Choroid plexus epithelial cell (primary cell): ENCODE results near the gene RTN4R.

Experiments
- DNase-seq: peaks from one replicate; pipeline ENCODE4 v3.0.0-alpha.2; 2010; ENCODE audit warnings: low read depth
- H3K4me3 ChIP-seq: 2 replicates; pipeline ENCODE4 v1.5.1; 2011; ENCODE audit warnings: low read depth, mild to moderate bottlenecking, control low read depth, low read length, moderate library complexity
- TF ChIP-seq, protein P1 (sequence below): conservative IDR thresholded peaks from 2 replicates; pipeline ENCODE4 v1.5.1; 2011; ENCODE audit warnings: low read depth, mild to moderate bottlenecking, control low read depth, inconsistent platforms, low read length, moderate library complexity

The RTN4R gene

DNA sequence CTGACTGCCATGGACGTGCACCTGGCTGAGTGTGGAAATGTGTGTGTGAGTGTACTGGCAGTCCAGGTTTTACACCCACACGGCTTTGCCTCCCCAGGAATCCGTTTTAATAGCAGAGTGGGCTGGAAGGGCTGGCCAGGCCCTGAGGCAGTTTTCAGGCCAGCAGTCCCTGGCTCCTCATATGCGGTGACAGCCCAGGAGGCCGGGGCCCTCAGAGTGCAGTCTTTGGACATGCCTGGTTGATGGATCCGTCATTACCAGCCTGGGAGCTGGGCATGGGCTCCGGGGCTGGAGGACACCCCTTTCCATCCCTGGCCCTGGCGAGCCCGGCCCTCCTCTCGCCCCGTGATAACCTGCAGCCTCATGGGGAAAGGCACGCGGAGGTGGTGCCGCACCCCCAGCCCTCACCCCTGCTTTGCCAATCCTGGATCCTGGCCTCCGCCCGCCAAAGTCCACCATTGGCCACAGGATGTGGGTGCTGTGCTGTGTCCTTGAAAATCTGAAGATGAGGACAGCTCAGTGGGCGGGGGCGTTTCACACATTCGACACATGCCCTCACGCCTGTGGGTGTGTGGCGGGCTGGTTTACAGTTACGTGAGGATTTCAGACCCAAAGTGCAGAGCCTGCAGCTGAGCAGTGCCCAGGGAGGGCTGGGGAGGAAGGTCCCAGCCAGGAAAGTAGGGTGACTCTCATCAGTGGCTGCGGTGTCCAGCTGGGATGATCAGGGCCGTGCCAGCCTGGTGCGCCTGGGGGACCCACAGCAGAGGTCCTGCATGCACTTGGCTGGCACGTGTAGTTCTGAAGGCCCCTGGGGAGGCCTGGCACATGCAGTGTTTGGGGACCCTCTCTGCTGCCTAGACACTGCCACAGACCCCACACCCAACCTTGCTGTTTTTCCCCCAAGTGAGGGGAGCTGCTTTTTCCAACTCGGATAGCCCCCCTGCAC is 55.1 kb downstream of the RTN4R start:
- DNase-seq = no peak
- H3K4me3 ChIP-seq = no peak overlapping the region
- TF ChIP-seq, protein P1, sequence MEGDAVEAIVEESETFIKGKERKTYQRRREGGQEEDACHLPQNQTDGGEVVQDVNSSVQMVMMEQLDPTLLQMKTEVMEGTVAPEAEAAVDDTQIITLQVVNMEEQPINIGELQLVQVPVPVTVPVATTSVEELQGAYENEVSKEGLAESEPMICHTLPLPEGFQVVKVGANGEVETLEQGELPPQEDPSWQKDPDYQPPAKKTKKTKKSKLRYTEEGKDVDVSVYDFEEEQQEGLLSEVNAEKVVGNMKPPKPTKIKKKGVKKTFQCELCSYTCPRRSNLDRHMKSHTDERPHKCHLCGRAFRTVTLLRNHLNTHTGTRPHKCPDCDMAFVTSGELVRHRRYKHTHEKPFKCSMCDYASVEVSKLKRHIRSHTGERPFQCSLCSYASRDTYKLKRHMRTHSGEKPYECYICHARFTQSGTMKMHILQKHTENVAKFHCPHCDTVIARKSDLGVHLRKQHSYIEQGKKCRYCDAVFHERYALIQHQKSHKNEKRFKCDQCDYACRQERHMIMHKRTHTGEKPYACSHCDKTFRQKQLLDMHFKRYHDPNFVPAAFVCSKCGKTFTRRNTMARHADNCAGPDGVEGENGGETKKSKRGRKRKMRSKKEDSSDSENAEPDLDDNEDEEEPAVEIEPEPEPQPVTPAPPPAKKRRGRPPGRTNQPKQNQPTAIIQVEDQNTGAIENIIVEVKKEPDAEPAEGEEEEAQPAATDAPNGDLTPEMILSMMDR = no peak

DNA sequence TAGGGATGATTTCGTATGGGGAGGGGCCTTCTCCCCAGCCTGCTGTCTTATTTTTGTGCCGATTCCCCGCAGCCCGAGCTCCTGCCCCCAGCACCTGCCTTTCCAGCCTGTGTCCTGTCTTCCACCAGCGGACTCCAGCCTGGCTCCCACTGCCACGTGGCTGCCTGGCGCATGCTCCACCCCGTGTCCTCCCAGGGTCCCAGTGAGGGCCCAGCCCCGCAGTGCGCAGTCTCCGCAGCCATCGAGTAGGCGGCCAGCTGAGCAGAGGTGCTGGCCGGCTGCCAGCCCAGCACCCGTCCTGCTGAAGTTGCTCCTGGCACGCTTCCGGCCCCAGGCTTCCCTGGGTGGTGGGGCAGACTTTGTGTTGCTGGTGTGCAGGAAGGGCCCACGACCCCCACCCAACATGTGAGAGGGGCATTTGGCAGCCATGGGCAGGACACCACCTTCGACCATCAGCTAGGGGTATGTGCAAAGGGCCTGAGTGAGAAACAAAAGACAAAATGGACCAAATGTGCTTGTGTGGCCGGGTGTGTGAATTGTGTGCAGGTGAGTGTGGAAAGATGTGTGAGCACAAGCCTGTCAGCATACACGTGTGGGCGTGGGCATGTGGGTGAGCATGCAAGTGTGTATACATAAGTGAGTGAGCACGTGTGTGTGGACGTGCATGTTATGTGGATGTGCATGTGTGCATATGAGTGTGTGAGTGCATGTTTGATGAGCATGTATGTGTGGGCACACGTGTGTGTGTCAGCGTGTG is 55.9 kb downstream of the RTN4R start:
- DNase-seq = peak; percentile 23
- H3K4me3 ChIP-seq = no peak overlapping the region
- TF ChIP-seq, protein P1 = no peak

DNA sequence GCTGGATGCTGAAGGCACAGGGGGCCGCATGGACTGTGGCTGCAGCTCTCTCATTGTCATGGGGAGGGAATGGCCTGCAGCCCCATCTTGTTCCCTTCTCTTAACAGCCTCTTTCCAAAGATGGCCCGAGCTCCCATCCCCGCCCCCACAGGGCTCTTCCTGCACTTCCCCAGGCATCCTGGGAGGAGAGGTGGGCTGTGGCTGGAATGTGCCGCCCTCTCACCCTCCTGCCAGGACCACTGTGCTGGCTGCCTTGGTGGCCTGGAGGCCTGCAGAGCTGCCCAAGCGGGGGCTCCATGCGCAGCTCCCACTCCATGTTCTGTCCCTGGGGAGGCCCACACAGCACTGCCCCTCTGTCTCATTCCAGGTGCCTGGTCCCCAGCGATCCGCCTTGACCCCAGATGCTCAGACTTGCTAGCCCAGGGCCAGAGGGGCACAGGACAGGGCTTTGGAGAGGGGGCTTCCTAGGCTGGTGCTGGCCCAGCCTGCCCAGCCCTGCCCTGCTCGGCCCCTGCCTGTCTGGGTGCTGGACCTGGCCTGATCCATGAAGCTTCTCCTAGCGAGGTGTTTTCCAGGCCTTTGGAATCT is 56.6 kb downstream of the RTN4R start:
- TF ChIP-seq, protein P1 = no peak
- no peak overlapping the region for H3K4me3 ChIP-seq
- no peak for DNase-seq

DNA sequence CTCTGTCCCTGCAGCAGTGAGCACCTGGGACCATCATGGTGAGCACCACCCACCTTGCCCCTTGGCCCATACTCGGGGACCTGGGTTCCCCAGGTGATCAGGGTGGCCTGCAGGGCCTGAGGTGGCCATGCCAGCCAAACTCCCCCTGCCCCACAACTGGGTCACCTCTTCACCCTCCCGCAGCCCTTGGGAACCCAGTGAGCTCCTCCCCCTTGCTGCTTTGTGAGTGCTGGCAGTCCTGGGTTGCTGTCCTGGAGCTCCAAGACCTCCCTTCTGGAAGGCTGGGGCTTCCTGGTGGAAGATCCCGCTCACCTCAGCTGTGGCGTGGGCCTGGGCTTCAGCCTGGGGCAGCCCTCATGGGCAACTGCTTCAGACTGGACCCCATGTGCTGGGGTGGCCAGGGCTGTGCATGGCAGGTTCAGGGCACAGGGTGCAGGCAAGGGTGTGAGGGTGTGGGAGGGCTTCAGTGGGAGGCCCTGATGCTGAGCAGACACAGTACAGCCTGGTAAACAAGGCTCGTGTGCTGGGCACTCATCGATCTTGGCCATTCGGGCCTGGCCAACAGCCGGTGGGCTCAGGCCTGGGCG is 57.6 kb downstream of the RTN4R start:
- TF ChIP-seq, protein P1 = no peak
- no peak overlapping the region for H3K4me3 ChIP-seq
- no peak for DNase-seq

DNA sequence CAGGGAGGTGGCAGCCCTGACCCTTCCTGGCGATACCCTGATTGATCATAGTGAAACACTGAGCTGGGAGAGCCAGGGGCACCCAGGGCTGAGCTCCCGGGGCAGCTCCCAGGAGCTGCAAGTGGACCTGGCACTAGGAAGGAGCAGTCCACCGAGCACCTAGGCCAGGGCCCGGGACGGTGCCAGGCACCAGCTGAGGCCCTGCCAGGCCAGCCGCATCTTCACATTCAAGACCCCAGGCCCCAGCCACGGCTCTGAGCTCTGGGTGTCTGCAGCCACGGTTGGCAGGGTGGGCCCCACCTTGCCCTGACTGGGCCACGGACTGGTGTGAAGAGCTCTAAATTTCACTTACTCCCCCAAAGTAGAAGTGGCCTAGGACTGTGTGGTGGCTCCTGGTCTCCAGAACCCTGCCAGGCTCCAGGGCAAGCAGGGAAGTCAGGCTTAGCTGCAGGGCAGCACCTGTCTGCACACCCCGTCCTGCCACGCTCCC is 58.3 kb downstream of the RTN4R start:
- TF ChIP-seq, protein P1 = no peak
- no peak for DNase-seq

DNA sequence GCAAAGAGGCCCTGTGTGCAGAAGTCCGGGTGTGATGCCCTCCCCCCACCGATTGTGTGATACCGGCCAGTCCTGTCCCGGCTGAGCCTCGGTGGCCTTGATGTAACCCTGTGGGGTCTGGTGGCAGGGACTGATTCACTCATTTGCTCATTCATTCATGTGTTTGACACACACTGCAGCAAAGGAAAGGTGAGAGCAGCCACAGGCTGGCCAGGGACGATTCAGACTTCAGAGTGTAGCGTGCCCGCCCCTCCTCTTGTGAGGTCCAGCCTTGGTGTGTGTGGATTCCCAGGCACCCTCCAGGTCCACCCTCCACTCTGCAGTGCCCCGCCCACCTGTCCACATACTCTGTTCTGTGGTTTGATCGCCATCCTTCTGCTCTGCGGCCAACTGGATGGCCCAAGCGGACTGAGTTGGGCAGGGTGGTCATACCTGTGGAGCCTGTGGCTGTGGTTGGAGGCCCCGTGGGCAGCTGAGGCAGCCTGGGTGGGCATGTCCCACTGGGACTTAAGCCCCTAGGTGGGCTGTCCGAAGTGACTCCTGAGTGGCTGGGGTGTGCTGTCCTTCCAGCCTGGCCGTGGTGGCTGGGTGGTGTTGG is 59.3 kb downstream of the RTN4R start:
- DNase-seq = no peak
- TF ChIP-seq, protein P1 = no peak
- no peak overlapping the region for H3K4me3 ChIP-seq

More for the DNA sequence above, 58.3 kb downstream of the RTN4R start:
- H3K4me3 ChIP-seq = no peak overlapping the region
